KMS-11 (cell line): ENCODE data around the gene CRTC3.

Experiments
- H2AFZ ChIP-seq: fragments of 200-600 bp; sonication (generic); 2 replicates; pipeline ENCODE4 v1.6.1; 2016; ENCODE audit warnings: antibody characterized with exemption, mixed run types, low read depth
- H3K27ac ChIP-seq: fragments of 200-600 bp; sonication (generic); 2 replicates; pipeline ENCODE4 v1.6.1; 2016; ENCODE audit warnings: mild to moderate bottlenecking, mixed run types
- H3K27me3 ChIP-seq: fragments of 200-600 bp; sonication (generic); 2 replicates; pipeline ENCODE4 v1.6.1; 2017; ENCODE audit warnings: mild to moderate bottlenecking, low read depth, mixed run types, moderate library complexity; ENCODE audit not compliant: insufficient read depth
- H3K36me3 ChIP-seq: fragments of 200-600 bp; sonication (generic); 2 replicates; pipeline ENCODE4 v1.6.1; 2017; ENCODE audit warnings: mild to moderate bottlenecking, mixed run types; ENCODE audit not compliant: insufficient read depth
- H3K4me1 ChIP-seq: fragments of 200-600 bp; sonication (generic); 2 replicates; pipeline ENCODE4 v1.6.1; 2016; ENCODE audit warnings: mild to moderate bottlenecking, low read depth, mixed run types; ENCODE audit not compliant: poor library complexity, severe bottlenecking
- H3K4me2 ChIP-seq: fragments of 200-600 bp; sonication (generic); 2 replicates; pipeline ENCODE4 v1.7.0; 2016; ENCODE audit warnings: mild to moderate bottlenecking, mixed run types
- H3K4me3 ChIP-seq: fragments of 200-600 bp; sonication (generic); IDR thresholded peaks from 2 replicates; pipeline ENCODE4 v1.6.1; 2017; ENCODE audit warnings: low read depth, low read length, mixed read lengths; ENCODE audit not compliant: insufficient read depth
- H3K79me2 ChIP-seq: fragments of 200-600 bp; sonication (generic); 2 replicates; pipeline ENCODE4 v1.6.1; 2016; ENCODE audit warnings: low read depth, mixed run types; ENCODE audit not compliant: insufficient read depth
- H3K9ac ChIP-seq: fragments of 200-600 bp; sonication (generic); 2 replicates; pipeline ENCODE4 v1.6.1; 2016; ENCODE audit warnings: mild to moderate bottlenecking, mixed run types
- H4K20me1 ChIP-seq: fragments of 200-600 bp; sonication (generic); 2 replicates; pipeline ENCODE4 v1.6.1; 2016; ENCODE audit warnings: mild to moderate bottlenecking, mixed run types; ENCODE audit not compliant: insufficient read depth
- TF ChIP-seq, protein P1 (sequence below): fragments of 200-600 bp; sonication (generic); conservative IDR thresholded peaks from 2 replicates; pipeline ENCODE4 v1.6.1; 2017; ENCODE audit warnings: low read depth, mild to moderate bottlenecking, antibody characterized with exemption, low read length, moderate library complexity, mixed read lengths

Gene CRTC3

DNA sequence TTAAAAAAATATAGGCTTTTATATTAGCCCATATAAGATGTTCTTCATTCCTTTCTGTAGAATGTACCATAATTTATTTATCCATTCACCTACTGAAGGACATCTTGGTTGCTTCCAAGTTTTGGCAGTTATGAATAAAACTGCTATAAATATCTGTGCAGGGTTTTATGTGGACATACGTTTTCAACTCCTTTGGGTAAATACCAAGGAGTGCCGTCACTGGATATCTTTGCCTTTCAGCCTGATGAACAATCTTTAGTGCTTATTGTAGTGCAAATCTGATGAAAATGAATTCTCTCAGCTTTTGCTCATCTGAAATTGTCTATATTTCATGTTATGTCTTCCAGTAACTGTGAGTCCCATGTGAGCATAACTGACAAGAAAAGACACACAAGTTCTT, 160.9 kb downstream of the CRTC3 start:
- Histone ChIP-seq H3K4me1 (peaks cover 44% of the 10 kb centered on the region), H2AFZ (no peak overlapping the region), H3K27ac (no peak overlapping the region), H4K20me1 (no peaks in the 10 kb centered on the region), H3K9ac (no peak overlapping the region), H3K36me3 (no peaks in the 10 kb centered on the region), H3K79me2 (no peaks in the 10 kb centered on the region), H3K27me3 (no peaks in the 10 kb centered on the region), H3K4me2 (no peak overlapping the region), H3K4me3 (no peak overlapping the region)
- TF ChIP-seq, protein P1, sequence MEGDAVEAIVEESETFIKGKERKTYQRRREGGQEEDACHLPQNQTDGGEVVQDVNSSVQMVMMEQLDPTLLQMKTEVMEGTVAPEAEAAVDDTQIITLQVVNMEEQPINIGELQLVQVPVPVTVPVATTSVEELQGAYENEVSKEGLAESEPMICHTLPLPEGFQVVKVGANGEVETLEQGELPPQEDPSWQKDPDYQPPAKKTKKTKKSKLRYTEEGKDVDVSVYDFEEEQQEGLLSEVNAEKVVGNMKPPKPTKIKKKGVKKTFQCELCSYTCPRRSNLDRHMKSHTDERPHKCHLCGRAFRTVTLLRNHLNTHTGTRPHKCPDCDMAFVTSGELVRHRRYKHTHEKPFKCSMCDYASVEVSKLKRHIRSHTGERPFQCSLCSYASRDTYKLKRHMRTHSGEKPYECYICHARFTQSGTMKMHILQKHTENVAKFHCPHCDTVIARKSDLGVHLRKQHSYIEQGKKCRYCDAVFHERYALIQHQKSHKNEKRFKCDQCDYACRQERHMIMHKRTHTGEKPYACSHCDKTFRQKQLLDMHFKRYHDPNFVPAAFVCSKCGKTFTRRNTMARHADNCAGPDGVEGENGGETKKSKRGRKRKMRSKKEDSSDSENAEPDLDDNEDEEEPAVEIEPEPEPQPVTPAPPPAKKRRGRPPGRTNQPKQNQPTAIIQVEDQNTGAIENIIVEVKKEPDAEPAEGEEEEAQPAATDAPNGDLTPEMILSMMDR: no peak

DNA sequence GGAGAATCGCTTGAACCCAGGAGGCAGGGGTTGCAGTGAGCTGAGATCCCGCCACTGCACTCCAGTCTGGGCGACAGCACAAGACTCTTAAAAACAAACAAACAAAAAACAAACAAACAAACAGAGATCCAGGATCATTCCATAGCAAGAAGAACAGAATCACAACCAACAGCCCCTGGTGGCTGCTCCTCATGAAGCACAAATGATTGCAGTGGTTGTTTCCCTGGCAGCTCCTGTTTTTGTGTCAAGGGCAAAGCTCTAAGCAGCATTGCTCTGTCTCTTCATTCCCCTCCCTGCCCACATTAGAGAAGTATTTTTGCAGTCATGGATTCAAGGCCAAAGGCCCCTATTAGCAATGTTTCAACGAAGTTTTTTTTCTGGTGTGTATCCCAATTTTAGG, 161.6 kb downstream of the CRTC3 start:
- H3K4me2 ChIP-seq: no peak overlapping the region
- H3K27me3 ChIP-seq: no peaks in the 10 kb centered on the region
- H3K9ac ChIP-seq: no peak overlapping the region
- TF ChIP-seq, protein P1: no peak
- H3K4me3 ChIP-seq: no peak overlapping the region
- no peaks in the 10 kb centered on the region for H3K36me3 ChIP-seq
- no peak overlapping the region for H3K27ac ChIP-seq
- no peaks in the 10 kb centered on the region for H3K79me2 ChIP-seq
- H3K4me1 ChIP-seq: peaks cover 40% of the 10 kb centered on the region
- H4K20me1 ChIP-seq: no peaks in the 10 kb centered on the region
- no peak overlapping the region for H2AFZ ChIP-seq

DNA sequence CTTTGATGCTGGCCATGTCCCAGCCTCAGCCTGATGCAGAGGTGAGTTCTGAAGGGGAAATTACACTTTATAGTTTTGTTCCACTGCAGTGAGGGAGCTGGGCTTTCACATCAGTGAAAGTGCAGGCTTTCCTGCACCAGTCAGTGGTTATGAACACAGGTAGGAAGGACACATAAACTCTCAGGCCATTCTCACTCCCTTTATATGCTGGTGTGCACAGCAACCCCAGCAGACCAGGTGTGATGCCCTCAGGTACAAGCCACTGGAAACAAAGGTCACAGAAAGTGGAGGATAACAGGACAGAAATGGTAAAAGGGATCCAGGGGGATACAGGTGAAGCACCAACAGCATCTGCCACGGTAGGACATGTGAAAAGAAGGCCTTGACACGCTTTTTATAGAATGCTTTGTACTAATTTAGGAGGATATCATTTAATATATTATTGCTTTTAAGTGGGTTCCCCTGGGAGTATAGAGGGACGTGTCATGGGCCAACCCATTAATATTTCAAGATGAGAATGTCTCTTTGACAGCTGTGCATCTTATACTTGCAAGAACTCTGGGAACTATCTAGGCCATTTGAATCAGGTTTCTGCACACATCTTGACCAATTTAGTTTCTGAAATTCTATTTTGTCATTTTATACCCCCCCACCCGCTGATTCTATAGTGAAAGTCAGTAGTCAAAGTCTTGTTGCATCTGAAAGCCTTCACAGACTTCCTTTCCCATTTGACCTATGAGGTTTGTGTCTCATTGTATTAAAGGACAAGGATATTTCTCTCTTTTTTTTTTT, 162.5 kb downstream of the CRTC3 start:
- Histone ChIP-seq H3K27me3 (no peaks in the 10 kb centered on the region), H3K4me2 (no peak overlapping the region), H2AFZ (no peak overlapping the region), H3K27ac (no peak overlapping the region), H4K20me1 (no peaks in the 10 kb centered on the region), H3K9ac (no peak overlapping the region), H3K36me3 (no peaks in the 10 kb centered on the region), H3K4me3 (no peak overlapping the region), H3K79me2 (no peaks in the 10 kb centered on the region), H3K4me1 (peaks cover 40% of the 10 kb centered on the region)
- TF ChIP-seq, protein P1: no peak
